ENCODE data around the gene STAP2.
A peak's percentile ranks its signal among the peaks of the same experiment; 100 is the strongest.

The STAP2 gene

GRCh38 chr19:4326215-4326836 is 12.3 kb downstream of the STAP2 start:
- no peak for DNase-seq

DNA sequence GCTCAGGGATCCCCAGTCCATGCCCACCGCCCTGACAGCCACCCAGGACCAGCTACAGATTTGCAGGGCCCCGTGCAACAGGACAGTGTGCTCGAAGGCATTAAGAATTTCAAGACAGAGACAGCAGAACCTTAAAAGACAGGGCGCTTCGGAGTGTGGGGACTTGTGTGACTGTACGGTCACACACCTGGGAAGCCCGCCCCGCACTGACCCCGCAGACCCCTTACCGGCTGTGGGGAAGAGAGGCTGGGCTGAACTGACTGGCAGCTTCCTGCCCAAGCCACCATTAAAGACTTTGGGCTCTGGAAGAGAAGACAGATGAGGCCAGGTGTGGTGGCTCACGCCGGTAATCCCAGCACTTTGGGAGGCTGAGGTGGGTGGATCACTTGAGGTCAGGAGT is 14.4 kb downstream of the STAP2 start:
- no peak for DNase-seq

- DNase-seq, result no peak
Measured at GRCh38 chr19:4323692-4324091, 14.9 kb downstream of the STAP2 start.

GRCh38 chr19:4322942-4323665 is 15.5 kb downstream of the STAP2 start:
- no peak for DNase-seq

- no peak for DNase-seq
Measured at GRCh38 chr19:4320419-4320818, 18.2 kb downstream of the STAP2 start.

DNA sequence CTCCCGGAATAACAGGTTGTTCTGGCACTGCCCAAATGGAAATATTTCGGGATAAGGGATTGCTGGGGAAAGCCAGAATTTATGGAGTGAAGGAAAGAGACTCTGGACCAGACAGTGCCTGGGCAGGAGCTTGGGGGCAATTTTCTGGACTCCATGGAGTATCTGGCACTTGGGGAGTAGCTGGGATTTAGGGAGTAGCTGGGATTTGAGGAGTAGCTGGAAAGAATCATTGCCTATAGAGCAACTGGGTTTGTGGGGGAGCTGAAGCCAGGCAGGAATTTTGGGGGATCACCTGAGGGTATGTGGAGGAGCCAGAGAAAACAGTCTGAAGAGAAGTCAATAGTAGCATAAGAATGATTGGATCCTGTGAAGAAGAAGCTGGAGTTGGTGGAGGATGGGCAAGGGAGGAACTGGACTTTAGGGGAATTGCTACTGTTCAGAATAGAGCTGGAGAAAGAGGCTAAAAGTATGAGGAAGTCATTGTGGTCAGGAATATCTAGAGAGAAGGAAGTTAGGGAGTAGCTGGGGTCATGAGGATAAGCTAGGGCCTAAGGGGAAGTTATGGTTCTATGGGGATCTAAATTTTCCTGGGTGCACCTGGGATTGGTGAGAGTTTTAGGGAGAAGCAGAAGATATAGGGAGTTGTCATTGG is 19.4 kb downstream of the STAP2 start:
- no peak for DNase-seq

GRCh38 chr19:4318460-4318859 is 20.2 kb downstream of the STAP2 start:
- DNase-seq, result no peak

GRCh38 chr19:4316956-4317355 is 21.7 kb downstream of the STAP2 start:
- DNase-seq, result no peak

- no peak for DNase-seq
Measured at GRCh38 chr19:4313847-4314490, 24.7 kb downstream of the STAP2 start.

DNA sequence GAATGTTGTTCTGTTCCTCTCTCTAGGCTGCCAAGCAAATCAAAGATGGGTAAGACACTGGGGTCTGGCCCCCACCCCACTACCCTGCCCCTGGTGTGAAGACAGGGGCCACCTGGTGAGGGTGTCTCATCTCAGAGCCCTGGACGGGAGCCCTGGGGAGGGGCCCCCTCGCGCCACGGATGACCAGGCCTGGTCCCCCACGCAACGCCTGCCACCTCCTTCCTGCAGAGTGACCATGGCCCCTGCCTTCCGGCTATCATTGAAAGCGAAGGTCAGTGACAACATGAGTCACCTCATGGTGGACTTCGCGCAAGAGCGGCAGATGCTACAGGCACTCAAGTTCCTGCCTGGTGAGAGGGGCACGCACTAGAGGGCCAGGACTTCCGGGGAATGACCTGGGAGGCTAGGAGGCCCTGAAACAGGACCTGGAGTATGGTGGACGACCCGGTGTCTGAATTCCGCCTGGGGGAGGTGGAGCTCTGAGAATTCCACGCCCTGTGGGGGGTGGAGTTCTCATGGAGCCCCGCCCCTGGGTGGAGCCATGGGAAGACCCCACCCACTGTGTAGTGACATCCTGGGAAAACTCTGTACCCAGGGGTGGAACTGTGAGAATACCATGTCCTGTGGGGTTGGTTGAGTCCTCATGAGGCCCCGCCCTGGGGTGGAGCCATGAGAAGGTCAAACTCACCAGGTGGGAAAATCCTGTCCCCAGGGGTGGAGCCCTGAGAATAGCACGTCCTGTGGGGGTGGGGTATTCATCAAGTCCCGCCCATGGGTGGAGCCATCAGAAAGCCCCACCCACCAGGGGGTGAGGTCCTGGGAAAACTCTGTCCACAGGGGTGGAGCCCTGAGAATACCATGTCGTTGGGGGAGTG is 28.1 kb downstream of the STAP2 start:
- DNase-seq, result no peak

DNA sequence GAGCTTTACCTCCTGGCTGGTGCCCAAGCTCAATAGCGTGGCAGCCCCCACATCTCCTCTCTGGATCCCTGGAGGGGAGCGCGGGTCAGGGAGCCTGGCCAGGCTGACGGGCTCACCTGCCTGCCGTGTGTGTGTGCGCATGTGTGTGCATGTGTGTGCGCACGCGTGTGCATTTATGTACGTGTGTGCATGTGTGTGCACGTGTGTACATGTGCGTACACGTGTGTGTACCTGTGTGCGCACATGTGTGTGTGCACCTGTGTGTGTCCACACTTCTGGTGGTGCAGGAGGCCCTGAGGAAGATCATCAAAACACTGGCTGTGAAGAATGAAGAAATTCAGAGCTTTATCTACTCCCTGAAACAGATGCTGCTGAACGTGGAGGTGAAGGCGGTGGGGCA is 33.0 kb downstream of the STAP2 start:
- DNase-seq, result no peak

DNA sequence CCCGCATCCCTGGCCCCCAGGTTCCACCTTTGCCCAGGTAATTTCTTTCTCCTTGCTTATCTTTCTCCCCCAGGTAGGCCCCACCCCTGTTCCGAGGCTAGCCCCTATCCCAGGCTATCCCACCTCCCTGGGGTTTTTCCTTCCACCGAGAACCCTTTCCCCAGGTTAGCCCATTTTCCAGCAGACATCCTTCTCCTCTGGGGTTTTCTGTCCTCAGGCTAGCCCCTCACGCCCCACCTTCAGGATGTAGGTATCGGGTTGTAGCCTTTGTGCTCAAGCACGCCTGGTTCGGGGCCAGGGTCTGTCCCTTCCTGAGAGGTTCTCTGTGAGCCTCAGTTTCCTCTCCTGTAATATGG is 33.4 kb downstream of the STAP2 start:
- DNase-seq, result no peak

DNA sequence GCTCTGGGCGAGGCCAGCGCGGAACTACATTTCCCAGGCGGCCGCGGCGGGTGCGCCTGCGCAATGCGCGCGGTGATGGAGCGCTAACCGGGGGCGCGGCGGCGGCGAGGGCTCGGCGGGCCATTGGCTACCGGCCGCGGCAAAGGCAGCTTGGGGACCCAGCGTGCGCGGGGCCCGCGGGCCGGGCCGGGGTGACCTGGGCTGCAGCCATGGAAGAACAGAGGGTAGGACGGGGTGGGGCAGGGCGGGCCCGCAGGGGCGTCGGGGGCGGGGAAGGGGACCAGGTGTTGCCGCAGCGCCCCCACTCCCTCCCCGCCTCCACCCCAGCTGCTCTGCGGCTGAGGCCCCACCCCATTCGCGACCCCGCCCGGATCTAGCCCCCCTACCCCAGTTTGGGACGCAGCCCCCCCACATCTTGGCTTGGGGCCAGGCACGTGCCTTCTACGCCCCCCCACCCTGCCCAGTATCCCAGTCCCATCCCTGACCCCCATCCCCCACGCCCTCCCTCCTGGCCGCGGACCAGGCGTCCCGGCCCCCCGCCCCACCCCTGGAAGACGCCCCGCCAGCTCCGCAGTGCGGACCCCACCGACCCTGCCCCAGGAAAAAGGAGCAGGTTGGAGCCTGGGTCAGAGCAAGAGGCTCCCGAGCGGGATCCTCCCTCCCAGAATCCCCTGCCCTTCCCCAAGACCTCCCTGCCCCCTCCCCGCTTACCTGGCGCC is 33.9 kb downstream of the STAP2 start, which contains the start of gene FSD1:
TSS of gene FSD1 (plus strand) at position 61 of the 719 bp plus-strand sequence. CDS start at position 210, 149 bp downstream.
- DNase-seq, result peak; percentile 67

DNA sequence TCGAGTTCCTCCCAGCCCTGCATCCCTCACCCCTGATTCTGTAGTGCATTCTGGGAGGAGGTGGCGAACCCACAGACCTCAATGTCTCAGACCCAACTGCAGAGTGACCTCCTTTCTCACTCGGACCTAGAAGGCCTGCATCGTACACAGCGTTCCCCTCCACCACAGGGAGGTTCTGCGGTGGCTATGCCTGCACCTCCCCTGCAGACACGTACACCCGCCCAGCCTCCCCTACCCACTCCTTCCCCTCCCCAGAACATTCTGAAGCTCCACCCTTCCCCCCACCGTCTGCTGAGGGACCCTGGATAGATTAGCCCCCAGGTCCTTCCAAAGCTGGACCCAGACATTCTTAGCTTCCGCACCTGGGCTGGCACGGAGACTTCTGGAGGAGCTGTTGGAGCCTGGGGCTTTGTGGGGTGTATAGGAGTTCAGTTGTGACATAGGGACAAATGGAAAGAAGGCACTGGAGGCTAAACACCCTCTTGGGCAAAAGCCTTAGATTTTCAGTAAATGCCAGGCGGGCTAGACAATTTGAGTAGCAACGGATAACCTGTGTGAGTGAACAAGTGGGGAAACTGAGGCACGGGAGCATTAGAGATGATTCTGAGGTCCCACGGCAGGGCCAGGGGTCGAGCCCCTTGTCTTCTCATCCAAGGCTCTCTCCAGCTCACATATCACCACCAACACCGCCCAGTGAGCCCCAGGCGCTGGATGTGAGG is 34.6 kb downstream of the STAP2 start:
- DNase-seq, result no peak

DNA sequence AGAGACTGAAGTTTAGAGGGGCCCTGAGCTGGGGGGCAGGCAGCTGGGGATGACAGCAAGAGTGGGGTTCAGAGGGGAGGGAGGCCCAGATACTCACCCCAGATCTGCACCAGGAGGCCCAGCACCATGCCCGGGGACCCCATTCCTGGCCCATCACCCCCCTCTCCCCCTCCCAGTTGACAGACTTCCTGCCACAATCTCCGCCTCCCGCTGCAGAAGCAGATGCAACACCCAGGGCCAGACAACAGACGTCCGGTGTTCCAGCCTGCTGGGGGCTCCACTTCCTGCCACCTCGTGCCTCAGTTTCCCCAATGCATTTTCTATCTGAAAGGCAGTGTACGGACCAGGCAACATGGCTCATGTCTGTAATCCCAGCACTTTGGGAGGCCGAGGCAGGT is 36.4 kb downstream of the STAP2 start, which contains the start of gene TMIGD2:
TSS of gene TMIGD2 (minus strand) at position 147 of the 398 bp plus-strand sequence. CDS start at position 143, 4 bp downstream.
- DNase-seq, result no peak

DNA sequence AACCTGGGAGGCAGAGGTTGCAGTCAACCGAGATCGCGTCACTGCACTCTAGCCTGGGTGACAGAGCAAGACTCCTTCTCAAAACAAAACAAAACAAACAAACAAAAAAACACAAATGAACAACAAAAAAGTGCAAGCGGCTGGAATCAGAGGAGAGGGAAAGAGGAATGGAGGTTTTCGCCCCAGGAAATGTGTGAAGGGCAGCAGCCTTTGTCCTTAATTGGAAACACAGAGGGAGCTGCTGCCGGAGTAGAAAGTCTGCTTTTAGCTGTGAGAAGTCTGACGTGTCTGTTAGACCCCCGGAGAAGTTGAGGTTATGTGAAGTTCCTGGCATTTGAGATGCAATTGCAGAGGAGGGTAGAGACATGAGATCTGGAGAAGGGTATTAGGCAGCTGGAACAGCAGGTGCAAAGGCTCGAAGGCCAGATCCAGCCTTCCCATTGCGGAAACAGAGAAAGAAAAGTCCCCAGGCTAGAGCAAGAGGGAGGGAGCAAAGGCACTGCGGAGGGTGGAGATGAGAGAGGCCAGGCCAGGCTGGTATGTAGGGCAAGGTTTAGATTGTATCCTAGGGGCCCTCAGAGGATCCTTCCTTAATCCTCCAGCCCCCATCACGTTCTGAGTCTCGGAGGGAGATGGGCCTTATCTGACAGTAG is 36.9 kb downstream of the STAP2 start:
- DNase-seq, result no peak

DNA sequence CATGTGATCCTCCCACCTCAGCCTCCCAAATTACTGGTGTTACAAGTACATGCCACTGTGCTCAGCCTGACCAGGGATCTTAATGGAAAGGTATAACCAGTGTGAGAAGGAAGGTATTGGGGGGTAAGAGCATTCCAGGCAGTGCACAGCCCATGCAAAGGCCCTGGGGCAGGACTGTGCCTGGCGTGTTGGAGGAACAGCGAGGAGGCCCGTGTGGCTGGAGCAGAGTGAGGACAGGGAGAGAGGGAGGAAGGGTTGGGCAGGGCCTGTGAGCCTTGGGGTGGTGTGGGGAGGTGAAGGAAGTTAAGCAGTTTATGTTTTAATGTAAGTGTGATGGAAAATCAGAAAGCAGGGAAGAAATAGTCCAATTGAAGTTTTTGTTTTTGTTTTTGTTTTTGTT is 38.0 kb downstream of the STAP2 start:
- no peak for DNase-seq

- DNase-seq, result no peak
Measured at GRCh38 chr19:4298810-4299550, 39.6 kb downstream of the STAP2 start.

DNA sequence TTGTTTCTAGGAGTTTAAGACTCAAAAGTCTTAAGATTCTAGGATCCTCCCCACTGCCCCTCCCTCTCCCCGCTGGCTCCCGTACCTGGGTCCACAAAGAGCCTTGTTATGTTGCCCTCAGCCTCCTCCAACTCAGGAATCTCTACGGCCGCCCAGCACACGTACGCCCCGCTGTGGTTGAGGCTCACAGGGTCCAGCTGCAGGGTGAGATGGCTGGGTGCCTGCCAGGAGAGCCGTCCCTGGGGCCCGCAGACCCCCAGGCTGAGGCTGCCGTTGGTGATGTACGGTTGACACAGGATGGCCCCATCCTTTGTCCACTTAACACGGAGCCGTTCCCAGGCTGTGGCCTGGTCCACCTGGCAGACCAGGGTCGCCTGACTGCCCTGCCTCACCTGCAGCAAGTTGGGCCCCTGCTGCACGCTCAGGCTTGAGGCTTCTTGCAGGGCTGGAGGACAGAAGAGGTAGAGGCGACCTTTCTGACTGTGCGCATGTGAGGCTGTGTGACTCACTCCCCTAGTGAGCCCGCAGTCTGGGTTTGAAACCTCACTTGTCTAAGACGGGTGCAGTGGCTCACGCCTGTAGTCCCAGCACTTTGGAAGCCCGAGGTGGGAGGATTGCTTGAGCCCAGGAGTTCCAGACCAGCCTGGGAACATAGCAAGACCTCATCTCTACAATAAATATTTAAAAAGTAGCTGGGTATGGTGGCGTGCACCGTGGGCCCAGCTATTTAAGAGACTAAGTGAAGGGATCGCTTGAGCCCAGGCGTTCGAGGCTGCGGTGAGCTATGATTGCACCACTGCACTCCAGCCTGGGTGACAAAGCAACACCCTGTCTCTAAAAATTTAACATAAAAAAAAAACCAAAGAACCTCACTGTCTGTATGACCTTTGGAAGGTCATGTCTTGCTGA is 40.5 kb downstream of the STAP2 start:
- DNase-seq, result no peak

Data from fibroblast of skin of right biceps (primary cell).